WTC11 (cell line): ENCODE results near the gene PSPC1.

Experiments used
- MYBL2 ChIP-seq: sonication (generic); formaldehyde crosslinking; IDR thresholded peaks from 2 replicates; pipeline ENCODE4 v1.8.1; 2023; ENCODE audit warnings: mild to moderate bottlenecking, moderate library complexity, missing genetic modification reagents
- SOX15 ChIP-seq: fragments of 250-450 bp; sonication (Bioruptor Pico); IDR thresholded peaks from 2 replicates; pipeline ENCODE4 v1.9.0; 2021; ENCODE audit warnings: mild to moderate bottlenecking

GRCh38 chr13:19680751-19681150 lies 102.0 kb downstream of the PSPC1 start:
- TF ChIP-seq SOX15 (no peak), MYBL2 (CRISPR knock-in tag) (no peak)
